Stimulated activated effector memory CD8-positive, alpha-beta T cell treated with anti-CD3 and anti-CD28 coated beads, Interleukin-12 subunit alpha, Interleukin-12 subunit beta, amount 100 ng/mL, for 72 hours (primary cell): ENCODE data around the gene MCCD1.

ENCODE experiments used
- ATAC-seq: fragments of 150-1000 bp; cut with Tn5 transposase; 2 replicates; pipeline ENCODE4 v1.10.0; 2021
- DNase-seq, 2 donors: peaks; one replicate each; pipeline ENCODE4 v3.0.0; 2021 to 2022; ENCODE audit warnings: low spot score in 2 of 2
- H3K27ac Mint-ChIP-seq: one replicate; pipeline ENCODE4 v1.8.0; 2022; ENCODE audit warnings: mild to moderate bottlenecking, mixed read lengths
- H3K36me3 Mint-ChIP-seq: one replicate; pipeline ENCODE4 v1.8.0; 2022; ENCODE audit warnings: mild to moderate bottlenecking, mixed read lengths
- H3K4me1 Mint-ChIP-seq: one replicate; pipeline ENCODE4 v1.8.0; 2022; ENCODE audit warnings: mixed read lengths
- H3K4me3 Mint-ChIP-seq: one replicate; pipeline ENCODE4 v1.8.0; 2022; ENCODE audit warnings: mild to moderate bottlenecking, mixed read lengths
- H3K9me3 Mint-ChIP-seq: one replicate; pipeline ENCODE4 v1.8.0; 2022; ENCODE audit warnings: mixed read lengths

Gene MCCD1

DNA sequence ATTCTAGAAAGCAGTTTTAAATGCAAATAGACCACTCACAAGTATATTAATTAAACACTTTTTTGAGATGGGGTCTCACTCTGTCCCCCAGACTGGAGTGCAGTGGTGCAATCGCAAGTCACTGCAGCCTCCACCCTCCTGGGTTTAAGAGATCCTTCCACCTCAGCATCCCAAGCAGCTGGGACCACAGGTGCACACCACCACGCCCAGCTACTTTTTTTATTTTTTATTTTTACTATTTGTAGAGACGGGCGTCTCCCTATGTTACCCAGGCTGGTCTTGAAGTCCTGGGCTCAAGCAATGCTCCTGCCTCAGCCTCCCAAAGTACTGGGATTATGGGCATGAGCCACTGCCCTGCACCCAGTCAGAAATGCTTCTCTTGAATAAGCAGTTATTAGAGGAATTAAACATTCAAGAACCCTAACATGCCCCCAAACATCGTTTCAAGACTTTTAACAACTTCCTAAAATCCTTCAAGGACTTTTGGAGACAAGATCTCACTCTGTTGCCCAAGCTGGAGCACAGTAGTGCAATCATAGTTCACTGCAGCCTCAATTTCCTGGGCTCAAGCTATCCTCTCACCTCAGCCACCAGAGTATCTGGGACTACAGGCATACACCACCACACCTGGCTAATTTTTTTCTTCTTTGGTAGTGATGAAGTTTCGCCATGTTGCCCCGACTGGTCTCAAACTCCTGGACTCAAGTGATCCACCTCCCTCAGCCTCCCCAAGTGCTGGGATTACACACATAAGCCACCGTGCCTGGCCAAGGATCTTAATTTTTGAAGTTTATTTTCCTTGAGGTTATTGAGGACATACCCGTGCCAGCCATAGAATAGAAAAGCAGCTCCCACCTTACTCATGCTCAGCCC is 3.2 kb downstream of the MCCD1 start:
- Mint-ChIP-seq H3K9me3 (no peaks in the 10 kb centered on the region), H3K4me1 (peaks cover 33% of the 10 kb centered on the region), H3K36me3 (peaks cover 87% of the 10 kb centered on the region), H3K4me3 (no peak overlapping the region), H3K27ac (peak overlapping the region; percentile 65)
- ATAC-seq = no peak
- no peak for DNase-seq

DNA sequence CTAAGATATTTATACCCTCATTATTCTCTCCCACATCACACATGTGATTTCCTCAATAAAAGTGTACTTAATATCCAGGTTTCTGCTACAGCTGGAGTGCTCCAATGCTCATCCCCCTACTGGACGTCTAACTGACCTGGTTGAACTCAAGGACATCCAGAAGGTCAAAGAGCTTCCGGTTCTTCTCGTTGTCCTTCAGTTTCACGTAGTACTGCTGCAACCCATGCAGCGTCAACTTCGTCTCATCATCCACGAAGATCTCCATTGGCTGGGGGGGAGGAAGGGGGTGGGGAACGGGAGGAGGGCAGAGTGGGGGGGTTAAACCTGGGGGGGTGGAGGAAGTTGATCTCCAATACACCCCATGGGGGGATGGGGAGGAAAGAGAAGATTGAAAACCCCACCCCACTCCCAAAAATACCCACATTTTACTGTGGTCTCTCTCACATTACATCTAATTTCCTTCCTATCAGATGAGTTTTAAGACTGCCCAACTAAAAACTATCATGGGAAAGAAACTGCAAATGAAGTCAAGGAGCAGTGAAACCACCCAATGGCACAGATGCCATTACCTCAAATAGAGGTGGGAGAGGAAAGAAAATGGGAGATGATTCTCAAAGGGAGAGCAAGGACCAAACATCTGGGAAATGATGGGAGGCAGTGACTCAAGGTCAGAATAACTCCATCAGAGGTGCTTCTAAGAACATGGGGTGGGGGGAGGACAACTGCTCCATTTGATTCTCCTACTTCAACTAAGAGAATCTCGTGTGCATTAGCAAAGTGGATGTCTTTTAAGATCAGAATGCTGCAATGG is 4.1 kb downstream of the MCCD1 start:
- ATAC-seq (no peak), DNase-seq (no peak)
- H3K4me3 Mint-ChIP-seq = no peak overlapping the region
- H3K9me3 Mint-ChIP-seq = no peaks in the 10 kb centered on the region
- peaks cover 96% of the 10 kb centered on the region for H3K36me3 Mint-ChIP-seq
- peak overlapping the region; percentile 75 for H3K27ac Mint-ChIP-seq
- H3K4me1 Mint-ChIP-seq = peaks cover 39% of the 10 kb centered on the region

DNA sequence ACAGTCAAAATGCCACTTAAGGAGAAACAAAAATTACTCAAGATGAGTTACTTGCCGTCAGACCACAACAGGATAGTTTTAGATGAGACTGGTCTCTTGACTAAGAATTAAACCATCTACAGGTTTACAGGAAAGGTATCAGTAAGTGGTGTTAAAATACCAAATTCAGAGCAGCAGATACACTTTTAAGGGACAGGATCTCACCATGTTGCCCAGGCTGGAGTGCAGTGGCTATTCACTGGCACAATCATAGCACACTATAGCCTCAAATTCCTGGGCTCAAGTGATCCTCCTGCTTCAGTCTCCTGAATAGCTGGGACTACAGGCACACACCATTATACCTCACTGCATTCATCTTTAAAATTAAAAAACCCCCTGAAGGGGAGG is 4.7 kb downstream of the MCCD1 start:
- Mint-ChIP-seq H3K27ac (peak overlapping the region; percentile 75), H3K9me3 (no peaks in the 10 kb centered on the region), H3K4me1 (peaks cover 43% of the 10 kb centered on the region), H3K36me3 (peaks cover 100% of the 10 kb centered on the region), H3K4me3 (no peak overlapping the region)
- DNase-seq = no peak
- ATAC-seq = peak; percentile 61

DNA sequence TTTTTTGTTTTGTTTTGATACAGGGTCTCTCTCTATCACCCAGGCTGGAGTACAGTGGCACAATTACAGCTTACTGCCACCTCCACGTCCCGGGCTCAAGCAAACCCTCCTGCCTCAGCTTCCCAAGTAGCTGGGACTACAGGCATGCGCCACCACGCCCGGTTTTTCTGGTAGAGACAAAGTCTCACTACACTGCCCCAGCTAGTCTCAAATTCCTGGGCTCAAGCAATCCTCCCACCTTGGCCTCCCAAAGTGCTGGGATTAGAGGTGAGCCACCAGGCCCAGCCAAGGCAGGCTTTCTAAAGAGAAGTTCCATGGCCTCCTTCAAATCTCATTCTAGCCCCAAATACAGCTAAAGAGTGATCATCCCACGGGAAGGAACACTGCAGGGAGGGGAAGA is 5.2 kb downstream of the MCCD1 start:
- Mint-ChIP-seq H3K4me1 (peaks cover 49% of the 10 kb centered on the region), H3K27ac (peak overlapping the region; percentile 75), H3K36me3 (peaks cover 100% of the 10 kb centered on the region), H3K4me3 (no peak overlapping the region), H3K9me3 (no peaks in the 10 kb centered on the region)
- DNase-seq = no peak
- ATAC-seq = no peak

DNA sequence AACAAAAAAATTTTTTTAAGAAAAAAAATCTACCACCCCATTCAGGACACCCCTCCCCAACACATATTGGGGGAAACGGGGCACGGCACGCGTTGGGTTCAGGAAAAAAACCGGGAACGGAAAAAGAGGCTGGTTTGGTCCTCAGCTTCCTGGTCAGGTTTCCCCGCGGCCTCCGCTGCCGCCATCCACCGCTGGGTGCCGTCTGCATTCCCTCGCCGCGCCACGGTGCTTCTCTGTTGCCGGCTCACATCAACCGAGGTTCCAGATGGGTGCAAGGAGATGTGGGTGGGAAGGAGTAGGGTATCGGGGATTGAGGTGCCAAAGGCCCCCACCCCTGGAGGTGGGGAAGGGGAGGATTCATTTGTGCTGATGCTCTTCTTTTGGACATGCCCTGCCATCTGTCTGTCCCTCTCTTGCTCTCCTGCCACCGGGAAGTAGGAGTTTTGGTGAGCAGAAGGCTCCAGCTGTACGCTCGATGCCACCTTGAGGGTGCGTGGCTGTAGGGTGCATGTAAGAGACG is 5.8 kb downstream of the MCCD1 start:
- no peak for DNase-seq
- Mint-ChIP-seq H3K27ac (peak overlapping the region; percentile 75), H3K9me3 (no peaks in the 10 kb centered on the region), H3K4me1 (peaks cover 54% of the 10 kb centered on the region), H3K4me3 (no peak overlapping the region), H3K36me3 (peaks cover 100% of the 10 kb centered on the region)
- ATAC-seq = no peak

DNA sequence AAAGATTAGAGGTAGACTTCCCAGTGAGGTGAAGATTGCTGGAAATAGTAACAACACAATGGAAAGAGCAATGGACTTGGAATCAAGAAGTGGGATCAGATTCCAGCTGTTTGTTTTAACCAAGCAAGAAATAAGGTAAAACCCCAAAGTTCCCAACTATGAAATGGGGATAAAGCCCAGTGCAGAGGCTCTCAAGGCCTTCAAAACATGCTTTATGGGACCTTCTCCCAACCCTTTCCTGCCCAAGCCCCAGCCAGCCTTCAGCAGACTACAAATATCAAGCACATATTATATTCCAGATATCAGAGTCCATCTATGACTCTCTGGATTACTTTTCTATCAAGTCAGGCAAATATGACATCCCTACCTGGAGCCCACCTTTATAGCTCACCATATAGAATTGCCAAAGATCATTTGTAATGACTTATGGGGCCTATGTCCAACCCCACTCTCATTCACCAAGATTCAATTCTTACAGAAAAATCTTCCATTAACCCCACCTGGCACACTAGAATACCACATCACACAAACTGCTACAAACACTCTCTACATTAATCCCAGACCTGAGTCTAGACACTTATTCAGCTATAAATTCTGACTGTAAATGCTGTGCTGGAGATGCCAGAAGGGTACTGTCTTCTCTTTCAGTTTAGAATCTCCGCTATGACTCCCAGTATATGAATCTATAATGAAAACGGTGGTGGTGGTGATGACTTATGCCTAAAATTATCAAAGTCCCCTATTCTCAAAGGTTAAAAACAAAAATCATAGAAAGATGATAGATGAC is 7.0 kb downstream of the MCCD1 start:
- no peak for DNase-seq
- H3K9me3 Mint-ChIP-seq = no peaks in the 10 kb centered on the region
- peaks cover 59% of the 10 kb centered on the region for H3K4me1 Mint-ChIP-seq
- H3K27ac Mint-ChIP-seq = peak overlapping the region; percentile 75
- no peak for ATAC-seq
- peaks cover 100% of the 10 kb centered on the region for H3K36me3 Mint-ChIP-seq
- no peak overlapping the region for H3K4me3 Mint-ChIP-seq

DNA sequence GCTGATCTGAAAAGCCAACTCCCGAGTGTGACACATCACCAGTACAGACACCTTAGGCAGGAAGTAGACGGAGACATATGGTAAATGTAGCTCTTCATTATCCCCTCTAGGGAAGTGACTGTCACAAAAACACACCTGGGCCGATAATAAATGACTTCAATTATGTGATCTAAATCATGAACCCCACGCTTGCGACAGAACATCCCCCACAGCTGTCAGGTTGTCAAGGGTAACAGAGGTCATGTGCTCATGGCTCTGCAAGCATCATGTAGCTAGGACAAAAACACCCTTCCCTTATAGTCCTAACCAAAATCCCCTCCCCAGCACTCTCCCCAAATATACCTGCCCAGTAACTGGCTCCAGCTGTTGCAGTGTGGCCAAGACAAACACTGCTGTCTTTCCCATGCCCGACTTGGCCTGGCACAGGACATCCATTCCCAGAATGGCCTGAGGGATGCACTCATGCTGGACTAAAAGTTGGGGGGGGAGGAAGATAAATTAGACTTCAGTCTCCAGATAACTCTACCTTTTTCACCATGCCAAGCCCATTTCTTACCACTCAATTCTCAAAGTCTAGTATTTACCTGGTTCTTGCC is 10.1 kb downstream of the MCCD1 start:
- Mint-ChIP-seq H3K4me1 (peaks cover 58% of the 10 kb centered on the region), H3K36me3 (peaks cover 86% of the 10 kb centered on the region), H3K27ac (peak overlapping the region; percentile 96), H3K4me3 (peak overlapping the region; percentile 98), H3K9me3 (no peaks in the 10 kb centered on the region)
- no peak for DNase-seq
- ATAC-seq = no peak

DNA sequence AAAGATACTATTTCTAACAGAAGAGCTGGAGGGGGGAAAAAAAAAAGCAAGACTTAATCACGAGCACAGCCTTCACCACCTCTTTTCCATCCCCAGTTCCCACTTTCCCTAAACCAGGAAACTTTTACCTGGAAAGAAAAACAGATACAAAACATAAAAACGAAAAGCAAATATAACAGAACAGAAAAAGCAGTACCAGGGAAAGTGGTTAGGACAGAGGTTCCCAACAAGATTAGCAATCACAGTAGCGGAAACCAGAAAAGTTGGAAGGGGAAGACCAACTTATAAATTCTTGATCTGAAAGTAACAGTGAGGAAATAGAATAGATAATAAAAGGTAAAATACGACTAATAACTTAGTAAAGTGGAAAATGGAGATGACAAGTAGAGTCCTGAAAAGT is 11.9 kb downstream of the MCCD1 start:
- Mint-ChIP-seq H3K27ac (peak overlapping the region; percentile 96), H3K36me3 (peaks cover 69% of the 10 kb centered on the region), H3K4me1 (peaks cover 55% of the 10 kb centered on the region), H3K4me3 (peak overlapping the region; percentile 98), H3K9me3 (no peaks in the 10 kb centered on the region)
- no peak for ATAC-seq
- no peak for DNase-seq

DNA sequence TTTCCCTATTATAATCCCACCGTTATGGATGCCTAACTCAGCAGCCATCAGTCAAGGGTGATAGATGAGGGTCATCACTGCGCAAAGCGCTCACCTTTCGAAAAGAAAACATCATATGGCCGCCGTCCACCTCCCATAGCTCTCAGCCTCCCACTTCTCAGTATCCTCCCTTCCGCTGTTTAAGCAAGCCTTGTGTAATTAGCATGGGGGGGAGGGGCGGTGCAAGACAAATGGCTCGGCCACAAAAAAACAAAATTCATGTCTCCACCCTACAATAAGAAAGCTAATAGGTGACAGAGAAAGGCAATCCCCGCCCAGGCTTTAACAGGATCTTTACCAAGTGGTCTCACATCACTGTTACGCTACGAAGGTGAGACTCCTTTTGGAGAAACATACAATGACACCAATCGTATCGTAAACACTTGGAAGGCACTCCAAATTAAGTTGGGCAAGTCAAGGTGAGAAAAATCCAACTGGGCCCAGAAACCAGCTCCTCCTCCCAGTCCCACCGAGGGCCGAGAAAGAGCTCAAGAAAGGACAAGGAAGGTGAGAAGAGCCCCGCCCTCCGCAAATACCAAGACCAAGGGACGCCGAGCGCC is 12.4 kb downstream of the MCCD1 start:
- DNase-seq = peak in 1 of 2 donors; percentile 77
- ATAC-seq = peak; percentile 32
- Mint-ChIP-seq H3K27ac (peak overlapping the region; percentile 96), H3K9me3 (no peaks in the 10 kb centered on the region), H3K4me3 (peak overlapping the region; percentile 98), H3K36me3 (peaks cover 63% of the 10 kb centered on the region), H3K4me1 (peaks cover 53% of the 10 kb centered on the region)

DNA sequence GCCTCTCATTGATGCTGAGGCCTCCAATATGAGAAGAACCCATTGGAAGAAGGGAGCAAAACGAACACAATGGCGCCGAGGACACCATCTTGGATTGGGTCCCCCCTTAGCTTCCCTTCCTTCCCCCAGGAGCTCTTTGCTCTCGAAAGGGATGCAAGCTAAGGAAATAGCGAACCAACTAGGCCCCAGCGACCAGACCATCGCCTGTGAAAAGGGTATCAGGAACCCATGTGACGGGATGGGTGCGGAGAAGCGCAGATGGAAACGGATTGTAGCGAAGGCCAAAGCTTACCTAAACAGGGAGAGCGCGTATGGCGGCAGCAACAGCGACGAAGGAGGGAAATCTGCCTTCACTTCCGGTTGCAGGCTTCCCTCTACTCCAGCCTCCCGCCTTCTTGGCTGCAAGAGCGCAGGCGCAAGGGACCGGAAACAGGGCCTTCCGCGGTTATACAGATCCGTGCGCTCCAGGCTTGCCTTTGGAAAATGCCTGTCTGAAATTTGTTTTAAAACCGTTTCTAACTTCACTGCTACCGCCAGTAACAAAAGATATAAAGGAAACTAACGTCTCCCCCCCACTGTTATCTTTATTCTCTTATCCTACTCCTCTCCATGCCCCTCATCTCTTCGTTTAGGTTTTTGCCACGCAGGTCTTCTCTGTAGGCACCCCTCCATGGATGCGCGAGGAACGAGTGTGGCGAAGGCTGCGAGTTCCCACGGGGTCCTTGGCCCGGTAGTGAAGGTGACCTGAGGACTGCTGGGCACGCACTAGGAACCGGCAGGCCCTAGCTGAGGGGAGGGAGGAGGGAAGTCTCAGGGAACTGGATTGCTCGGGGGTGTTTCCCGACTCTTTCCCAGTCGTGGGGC is 13.1 kb downstream of the MCCD1 start, which contains the start of gene DDX39B:
DDX39B (minus strand) TSS at position 346 of the 864 bp plus-strand sequence. CDS start 1,471 bp downstream, outside the sequence.
- DNase-seq (peak; percentile 80 to 95), ATAC-seq (peak; percentile 86)
- H3K27ac Mint-ChIP-seq = peak within 1 kb of the TSS; percentile 96
- H3K9me3 Mint-ChIP-seq = no peaks in the 10 kb centered on the region
- H3K36me3 Mint-ChIP-seq = peaks cover 56% of the 10 kb centered on the region
- peaks cover 56% of the 10 kb centered on the region for H3K4me1 Mint-ChIP-seq
- peak within 1 kb of the TSS; percentile 98 for H3K4me3 Mint-ChIP-seq

DNA sequence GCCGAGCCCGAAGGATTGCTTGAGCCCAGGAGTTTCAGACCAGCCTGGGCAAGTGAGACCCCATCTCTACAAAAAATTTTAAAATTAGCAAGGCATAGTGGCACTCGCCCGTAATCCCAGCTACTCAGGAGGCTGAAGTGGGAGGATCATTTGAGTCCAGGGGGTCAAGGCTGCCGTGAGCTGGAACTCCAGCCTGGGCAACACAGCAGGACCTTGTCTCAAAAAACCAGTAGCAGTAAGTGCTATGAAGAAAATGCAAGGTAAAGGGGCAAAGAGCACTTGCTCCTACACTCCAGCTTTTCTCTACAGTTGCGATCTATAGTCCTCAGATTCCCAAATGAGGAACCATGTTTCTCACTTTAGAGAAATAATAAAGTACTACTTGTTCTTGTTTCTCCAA is 14.9 kb downstream of the MCCD1 start:
- Mint-ChIP-seq H3K27ac (peak overlapping the region; percentile 96), H3K9me3 (no peaks in the 10 kb centered on the region), H3K4me3 (peak overlapping the region; percentile 98), H3K4me1 (peaks cover 51% of the 10 kb centered on the region), H3K36me3 (peaks cover 39% of the 10 kb centered on the region)
- DNase-seq (no peak), ATAC-seq (no peak)

DNA sequence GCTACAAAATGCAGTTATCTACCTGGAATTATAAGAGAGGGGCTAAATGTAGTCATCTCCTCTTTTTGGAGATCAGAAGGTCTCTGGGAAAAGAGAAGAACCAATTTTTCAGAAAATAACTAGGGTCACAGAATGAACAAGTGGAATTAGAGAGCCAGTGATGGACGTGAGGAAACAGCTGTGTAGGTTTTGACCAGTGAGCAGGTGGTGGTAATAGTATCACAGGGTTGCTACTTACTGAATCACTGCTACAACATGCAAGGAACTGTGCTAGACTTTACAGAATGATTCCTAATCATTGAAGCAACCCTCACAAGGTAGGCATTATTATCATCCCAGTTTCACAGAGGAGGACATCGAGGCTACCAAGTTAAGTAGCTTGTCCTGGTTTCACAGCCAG is 15.9 kb downstream of the MCCD1 start:
- DNase-seq = no peak
- Mint-ChIP-seq H3K9me3 (no peaks in the 10 kb centered on the region), H3K4me1 (peaks cover 40% of the 10 kb centered on the region), H3K4me3 (no peak overlapping the region), H3K27ac (no peak overlapping the region), H3K36me3 (peaks cover 34% of the 10 kb centered on the region)
- ATAC-seq = no peak

DNA sequence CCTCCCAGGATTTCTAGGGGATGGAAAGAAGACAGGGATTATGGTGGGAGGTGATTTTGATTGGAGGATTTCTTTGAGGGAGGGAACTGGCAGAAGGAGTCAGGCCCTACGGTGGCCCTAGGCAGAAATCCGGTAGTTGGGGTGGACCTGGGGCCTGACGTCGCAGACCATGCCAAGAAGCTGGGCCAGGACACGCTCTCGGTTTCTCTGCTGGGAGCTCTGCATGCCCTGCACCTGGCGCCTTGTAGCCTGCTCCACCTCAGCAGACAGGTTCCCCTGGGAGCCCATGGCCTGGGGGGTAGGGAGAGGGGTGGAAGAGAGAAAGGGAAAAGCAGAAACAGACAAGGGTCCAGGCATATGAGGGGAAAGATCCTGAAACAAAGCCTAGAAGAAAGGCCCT is 16.5 kb downstream of the MCCD1 start:
- ATAC-seq = no peak
- Mint-ChIP-seq H3K4me1 (peaks cover 34% of the 10 kb centered on the region), H3K27ac (no peak overlapping the region), H3K4me3 (no peak overlapping the region), H3K9me3 (no peaks in the 10 kb centered on the region), H3K36me3 (peaks cover 34% of the 10 kb centered on the region)
- DNase-seq = no peak
